HCT116 (cell line): ENCODE measurements around the gene BRMS1L. TPM values are rescaled to one million over a fixed set of nuclear protein-coding genes. Genes with fewer than 3 reads are reported as not detected.

Experiments used
- ATAC-seq: fragments of 200-7000 bp; cut with Tn5 transposase; 2 replicates; pipeline ENCODE4 v1.9.1; 2020; ENCODE audit warnings: mild to moderate bottlenecking, moderate library complexity
- BruUV-seq: library from RNA; stranded (reverse); fragments of 400-500 nt; replicated peaks from 2 replicates; lab custom pipeline; 2021; lab: Mats Ljungman, UMichigan
- CTCF ChIA-PET: fragments of 300-600 bp; sonication (Branson Sonifier 250); formaldehyde crosslinking; loops from one replicate; lab custom pipeline; 2021; ENCODE audit warnings: antibody characterized with exemption; lab: Charles Lee
- POLR2A ChIA-PET: fragments of 300-600, 350-600 bp; sonication (Branson Sonifier 250); formaldehyde crosslinking; loops from one replicate; lab custom pipeline; 2021; ENCODE audit warnings: antibody characterized with exemption; lab: Charles Lee
- RAD21 ChIA-PET, 2 experiments: fragments of 300-600 bp; sonication (Branson Sonifier 250); formaldehyde crosslinking; loops; one replicate each; lab custom pipeline; 2023; ENCODE audit warnings: low total read pairs in 2 of 2; ENCODE audit not compliant: uncharacterized antibody in 2 of 2, unreplicated experiment in 2 of 2, low non-redundant PET in 1 of 2; lab: Charles Lee
- DNase-seq: peaks from one replicate; pipeline ENCODE4 v3.0.0-alpha.2; 2010; ENCODE audit warnings: low read depth, low spot score
- H2AFZ ChIP-seq: fragments of 200-600 bp; shearing (Covaris generic), sonication (generic); 2 replicates; pipeline ENCODE4 v1.6.1; 2017; ENCODE audit warnings: low read depth, mixed run types, mixed read lengths, antibody characterized with exemption, low read length; ENCODE audit not compliant: poor library complexity, severe bottlenecking
- H3K27ac ChIP-seq: 2 replicates; pipeline ENCODE4 v1.5.1; 2012; ENCODE audit warnings: low read depth, low read length
- H3K27me3 ChIP-seq: fragments of 200-600 bp; sonication (generic); 2 replicates; pipeline ENCODE4 v1.6.1; 2016; ENCODE audit warnings: mixed run types, low read length, mixed read lengths; ENCODE audit not compliant: insufficient read depth
- H3K36me3 ChIP-seq, 2 experiments: fragments of 200-500 bp in 1 of 2; fragments of 200-600 bp in 1 of 2; sonication (Bioruptor generic) in 1 of 2; sonication (generic) in 1 of 2; 2 replicates each; pipeline versions ENCODE4 v1.5.1 to v1.6.1; 2014 to 2016; ENCODE audit warnings: low read length in 2 of 2, inconsistent platforms in 1 of 2, mixed read lengths in 1 of 2, mixed run types in 1 of 2; ENCODE audit not compliant: insufficient read depth in 2 of 2, control insufficient read depth in 1 of 2
- H3K4me1 ChIP-seq, 2 experiments: fragments of 200-600 bp in 1 of 2; sonication (generic) in 1 of 2; 2 replicates each; pipeline versions ENCODE4 v1.5.1 to v1.6.1; 2012 to 2017; ENCODE audit warnings: low read length in 2 of 2, inconsistent platforms in 1 of 2, mild to moderate bottlenecking in 1 of 2, mixed read lengths in 1 of 2, mixed run types in 1 of 2, moderate library complexity in 1 of 2; ENCODE audit not compliant: insufficient read depth in 2 of 2, control insufficient read depth in 1 of 2
- H3K4me2 ChIP-seq: fragments of 200-600 bp; sonication (generic); 2 replicates; pipeline ENCODE4 v1.6.1; 2017; ENCODE audit warnings: mixed run types, low read length, mixed read lengths
- H3K4me3 ChIP-seq, 2 experiments: fragments of 200-600 bp in 1 of 2; sonication (generic) in 1 of 2; replicated peaks in 1 of 2; 2 replicates each; pipeline ENCODE4 v1.5.1; 2011 to 2016; ENCODE audit warnings: low read length in 2 of 2, control low read depth in 1 of 2, low read depth in 1 of 2, mild to moderate bottlenecking in 1 of 2, mixed read lengths in 1 of 2, mixed run types in 1 of 2
- H3K79me2 ChIP-seq: fragments of 200-600 bp; sonication (generic); 2 replicates; pipeline ENCODE4 v1.6.1; 2017; ENCODE audit warnings: mild to moderate bottlenecking, mixed run types, low read length, moderate library complexity, mixed read lengths; ENCODE audit not compliant: insufficient read depth
- H3K9ac ChIP-seq: fragments of 200-600 bp; sonication (generic); 2 replicates; pipeline ENCODE4 v1.6.1; 2016; ENCODE audit warnings: low read length, mixed read lengths
- H3K9me2 ChIP-seq: fragments of 200-600 bp; sonication (generic), shearing (Covaris generic); 2 replicates; pipeline ENCODE4 v1.6.1; 2017; ENCODE audit warnings: mixed run types, mild to moderate bottlenecking, moderate library complexity; ENCODE audit not compliant: insufficient read depth
- H3K9me3 ChIP-seq, 2 experiments: fragments of 200-500 bp in 1 of 2; fragments of 200-600 bp in 1 of 2; sonication (Bioruptor generic) in 1 of 2; sonication (generic) in 1 of 2; 2 replicates each; pipeline ENCODE4 v1.6.1; 2014 to 2017; ENCODE audit warnings: low read length in 2 of 2, mixed read lengths in 2 of 2, inconsistent platforms in 1 of 2, low read depth in 1 of 2, mild to moderate bottlenecking in 1 of 2, mixed run types in 1 of 2, moderate library complexity in 1 of 2; ENCODE audit not compliant: control insufficient read depth in 1 of 2, insufficient read depth in 1 of 2
- H4K20me1 ChIP-seq: fragments of 200-600 bp; sonication (generic), shearing (Covaris generic); 2 replicates; pipeline ENCODE4 v1.6.1; 2017; ENCODE audit warnings: mixed run types, mild to moderate bottlenecking, moderate library complexity; ENCODE audit not compliant: insufficient read depth
- ATF3 ChIP-seq: IDR thresholded peaks from 2 replicates; pipeline ENCODE4 v1.6.1; 2012
- CBX3 ChIP-seq: IDR thresholded peaks from 2 replicates; pipeline ENCODE4 v1.6.1; 2012; ENCODE audit warnings: low read depth
- FOSL1 ChIP-seq: IDR thresholded peaks from 2 replicates; pipeline ENCODE4 v1.6.1; 2012; ENCODE audit warnings: low read depth
- POLR2A ChIP-seq: IDR thresholded peaks from 2 replicates; pipeline ENCODE4 v1.7.0; 2011; ENCODE audit warnings: borderline replicate concordance; ENCODE audit not compliant: insufficient read depth, insufficient read length; ENCODE audit errors: extremely low read depth
- POLR2AphosphoS5 ChIP-seq: IDR thresholded peaks from 2 replicates; pipeline ENCODE4 v1.6.1; 2011; ENCODE audit warnings: mild to moderate bottlenecking, low read depth, low read length, moderate library complexity
- RAD21 ChIP-seq: IDR thresholded peaks from 2 replicates; pipeline ENCODE4 v1.6.1; 2012; ENCODE audit warnings: low read depth, mild to moderate bottlenecking
- YY1 ChIP-seq: IDR thresholded peaks from 2 replicates; pipeline ENCODE4 v1.6.1; 2011; ENCODE audit warnings: low read length, low read depth, moderate library complexity, mild to moderate bottlenecking; ENCODE audit not compliant: insufficient replicate concordance; ENCODE audit errors: extremely low read depth
- ZBTB33 ChIP-seq: IDR thresholded peaks from 2 replicates; pipeline ENCODE4 v1.6.1; 2011; ENCODE audit warnings: mild to moderate bottlenecking, low read length, moderate library complexity; ENCODE audit not compliant: insufficient replicate concordance; ENCODE audit errors: extremely low read depth
- intact Hi-C: fragments of 100-400 bp; cut with micrococcal nuclease; formaldehyde crosslinking; loops from 2 replicates; pipeline ENCODE4 v1.10.0; 2022
- total RNA-seq: library from RNA; stranded (reverse); gene quantifications from one replicate; pipeline ENCODE4 v1.2.1, GENCODE V29; 2021; ENCODE audit not compliant: unreplicated experiment

Gene BRMS1L
- total RNA-seq, 1 experiment from 2014 or later, result 6.2 TPM

GRCh38 chr14:35810963-35811362 lies 15.2 kb upstream of the BRMS1L start:
- peaks cover 8 to 10% of the 10 kb centered on the region in 2 experiments; a peak in 3 of 4 replicates for H3K4me1 ChIP-seq
- POLR2A ChIA-PET, result no interaction called here
- no peaks in the 10 kb centered on the region for H3K9me2 ChIP-seq
- no TSS peak for BruUV-seq
- H3K9me3 ChIP-seq, result no peaks in the 10 kb centered on the region
- no peak overlapping the region for H3K27ac ChIP-seq
- no peak overlapping the region for H3K4me2 ChIP-seq
- CTCF ChIA-PET, result no interaction called here
- intact Hi-C loops, result loop anchor here (10.0 kb wide), 1 partner anchor 686 kb away; the partner anchor contains the start of genes PPP2R3C and PRORP
- no peak for ATAC-seq
- H3K36me3 ChIP-seq, result no peaks in the 10 kb centered on the region
- H3K9ac ChIP-seq, result no peak overlapping the region
- peaks cover 25% of the 10 kb centered on the region for H3K79me2 ChIP-seq
- RAD21 ChIA-PET, result no interaction called here
- TF ChIP-seq POLR2AphosphoS5, result no peak
- no peak for TF ChIP-seq RAD21
- no peak for TF ChIP-seq CBX3
- TF ChIP-seq YY1, result no peak
- TF ChIP-seq POLR2A, result no peak
- TF ChIP-seq ATF3, result no peak
- TF ChIP-seq FOSL1, result no peak
- no peak for TF ChIP-seq ZBTB33
- TF ChIP-seq, all 23 proteins: peak for 0
- no peak for DNase-seq
- H3K27me3 ChIP-seq, result no peaks in the 10 kb centered on the region
- no peak overlapping the region for H2AFZ ChIP-seq
- H3K4me3 ChIP-seq, result no peak overlapping the region
- no peaks in the 10 kb centered on the region for H4K20me1 ChIP-seq
